ENCODE measurements around the gene AGR2. TPM values are rescaled to one million over a fixed set of nuclear protein-coding genes. Genes with fewer than 3 reads are reported as not detected.

AGR2 gene
- total and polyA plus RNA-seq, 10 of the 15 experiments (the other 5 are each of a cell fraction or from before 2014, with no cell fraction given) = 0.67 TPM; not detected in 9

DNA sequence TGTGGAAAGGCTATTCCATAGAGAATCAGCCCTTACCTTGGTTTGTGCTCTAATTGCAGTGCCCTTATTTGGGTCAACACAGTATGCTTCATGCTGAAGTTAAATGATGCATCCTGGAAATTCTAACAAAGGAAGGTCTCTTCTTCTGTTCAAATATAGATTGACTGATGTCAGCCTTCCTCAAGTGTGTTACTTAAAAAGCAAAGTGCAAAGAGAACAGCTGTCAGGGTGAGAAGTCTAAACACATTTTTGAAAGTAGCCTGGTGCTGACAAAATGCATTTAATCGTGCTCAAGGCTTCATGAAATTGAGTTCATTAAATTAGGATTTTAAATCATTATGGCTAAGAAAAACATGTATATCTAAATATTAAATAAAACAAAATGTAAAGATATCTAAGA is 19.5 kb downstream of the AGR2 start:
- ChIA-PET SMC1A (ENCODE audit: uncharacterized antibody, unreplicated experiment) (no interaction called here), CTCF (no interaction called here), RAD21 (ENCODE audit: unreplicated experiment) (no interaction called here), POLR2A (no interaction called here)
- Histone ChIP-seq H3K4me1 (ENCODE audit: control insufficient read depth, insufficient read depth, low read length) (no peaks in the 10 kb centered on the region), H3K9me3 (replicated peaks; ENCODE audit: control insufficient read depth, insufficient read depth, low read length) (no peaks in the 10 kb centered on the region), H3K79me2 (ENCODE audit: control insufficient read depth, insufficient read depth, low read length) (no peaks in the 10 kb centered on the region), H3K4me2 (ENCODE audit: control insufficient read depth, insufficient read depth) (no peak overlapping the region), H3K27ac (ENCODE audit: control insufficient read depth, insufficient read depth) (no peak overlapping the region), H3K4me3 (no peak overlapping the region), H2AFZ (ENCODE audit: control insufficient read depth, low read depth, low read length) (no peak overlapping the region), H3K36me3 (ENCODE audit: control insufficient read depth in 2 of 2, insufficient read depth in 2 of 2, low read length in 1 of 2) (no peaks in the 10 kb centered on the region), H4K20me1 (ENCODE audit: control insufficient read depth, insufficient read depth) (no peaks in the 10 kb centered on the region), H3K9ac (ENCODE audit: control insufficient read depth, insufficient read depth, low read length) (no peak overlapping the region), H3K27me3 (replicated peaks in 1 of 2; ENCODE audit: control insufficient read depth in 2 of 2, insufficient read depth in 2 of 2, low read length in 1 of 2) (no peaks in the 10 kb centered on the region)
- ATAC-seq (no peak), DNase-seq (ENCODE audit: low read depth, low spot score) (no peak), FAIRE-seq (no peak)
- WGBS (ENCODE audit: insufficient coverage, insufficient replicate concordance, low lambda C conversion rate, missing lambda C conversion rate) = 0% methylated on average over 1 of the region's 1 CpG
- no peak for TF ChIP-seq NR2C2 (IDR thresholded peaks at IDR 0.05; ENCODE audit: borderline replicate concordance, control insufficient read depth, insufficient read length, low read depth)
- no peak for TF ChIP-seq SPI1 (IDR thresholded peaks at IDR 0.05; ENCODE audit: borderline replicate concordance, insufficient read depth, low read depth, low read length)
- no peak for TF ChIP-seq CHD2 (IDR thresholded peaks at IDR 0.05; ENCODE audit: borderline replicate concordance, low read depth, low read length)
- no peak for TF ChIP-seq ZNF24 (IDR thresholded peaks at IDR 0.05)
- TF ChIP-seq, protein P1, sequence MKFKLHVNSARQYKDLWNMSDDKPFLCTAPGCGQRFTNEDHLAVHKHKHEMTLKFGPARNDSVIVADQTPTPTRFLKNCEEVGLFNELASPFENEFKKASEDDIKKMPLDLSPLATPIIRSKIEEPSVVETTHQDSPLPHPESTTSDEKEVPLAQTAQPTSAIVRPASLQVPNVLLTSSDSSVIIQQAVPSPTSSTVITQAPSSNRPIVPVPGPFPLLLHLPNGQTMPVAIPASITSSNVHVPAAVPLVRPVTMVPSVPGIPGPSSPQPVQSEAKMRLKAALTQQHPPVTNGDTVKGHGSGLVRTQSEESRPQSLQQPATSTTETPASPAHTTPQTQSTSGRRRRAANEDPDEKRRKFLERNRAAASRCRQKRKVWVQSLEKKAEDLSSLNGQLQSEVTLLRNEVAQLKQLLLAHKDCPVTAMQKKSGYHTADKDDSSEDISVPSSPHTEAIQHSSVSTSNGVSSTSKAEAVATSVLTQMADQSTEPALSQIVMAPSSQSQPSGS (IDR thresholded peaks at IDR 0.05; ENCODE audit: low read length) = no peak
- TF ChIP-seq, protein P2, sequence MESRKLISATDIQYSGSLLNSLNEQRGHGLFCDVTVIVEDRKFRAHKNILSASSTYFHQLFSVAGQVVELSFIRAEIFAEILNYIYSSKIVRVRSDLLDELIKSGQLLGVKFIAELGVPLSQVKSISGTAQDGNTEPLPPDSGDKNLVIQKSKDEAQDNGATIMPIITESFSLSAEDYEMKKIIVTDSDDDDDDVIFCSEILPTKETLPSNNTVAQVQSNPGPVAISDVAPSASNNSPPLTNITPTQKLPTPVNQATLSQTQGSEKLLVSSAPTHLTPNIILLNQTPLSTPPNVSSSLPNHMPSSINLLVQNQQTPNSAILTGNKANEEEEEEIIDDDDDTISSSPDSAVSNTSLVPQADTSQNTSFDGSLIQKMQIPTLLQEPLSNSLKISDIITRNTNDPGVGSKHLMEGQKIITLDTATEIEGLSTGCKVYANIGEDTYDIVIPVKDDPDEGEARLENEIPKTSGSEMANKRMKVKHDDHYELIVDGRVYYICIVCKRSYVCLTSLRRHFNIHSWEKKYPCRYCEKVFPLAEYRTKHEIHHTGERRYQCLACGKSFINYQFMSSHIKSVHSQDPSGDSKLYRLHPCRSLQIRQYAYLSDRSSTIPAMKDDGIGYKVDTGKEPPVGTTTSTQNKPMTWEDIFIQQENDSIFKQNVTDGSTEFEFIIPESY (IDR thresholded peaks at IDR 0.05) = no peak
- no peak for TF ChIP-seq ETV6 (conservative IDR thresholded peaks at IDR 0.05 in 1 of 2, IDR thresholded peaks at IDR 0.05 in 1 of 2; ENCODE audit: borderline replicate concordance in 1 of 2, low read depth in 1 of 2)
- TF ChIP-seq, protein P3, sequence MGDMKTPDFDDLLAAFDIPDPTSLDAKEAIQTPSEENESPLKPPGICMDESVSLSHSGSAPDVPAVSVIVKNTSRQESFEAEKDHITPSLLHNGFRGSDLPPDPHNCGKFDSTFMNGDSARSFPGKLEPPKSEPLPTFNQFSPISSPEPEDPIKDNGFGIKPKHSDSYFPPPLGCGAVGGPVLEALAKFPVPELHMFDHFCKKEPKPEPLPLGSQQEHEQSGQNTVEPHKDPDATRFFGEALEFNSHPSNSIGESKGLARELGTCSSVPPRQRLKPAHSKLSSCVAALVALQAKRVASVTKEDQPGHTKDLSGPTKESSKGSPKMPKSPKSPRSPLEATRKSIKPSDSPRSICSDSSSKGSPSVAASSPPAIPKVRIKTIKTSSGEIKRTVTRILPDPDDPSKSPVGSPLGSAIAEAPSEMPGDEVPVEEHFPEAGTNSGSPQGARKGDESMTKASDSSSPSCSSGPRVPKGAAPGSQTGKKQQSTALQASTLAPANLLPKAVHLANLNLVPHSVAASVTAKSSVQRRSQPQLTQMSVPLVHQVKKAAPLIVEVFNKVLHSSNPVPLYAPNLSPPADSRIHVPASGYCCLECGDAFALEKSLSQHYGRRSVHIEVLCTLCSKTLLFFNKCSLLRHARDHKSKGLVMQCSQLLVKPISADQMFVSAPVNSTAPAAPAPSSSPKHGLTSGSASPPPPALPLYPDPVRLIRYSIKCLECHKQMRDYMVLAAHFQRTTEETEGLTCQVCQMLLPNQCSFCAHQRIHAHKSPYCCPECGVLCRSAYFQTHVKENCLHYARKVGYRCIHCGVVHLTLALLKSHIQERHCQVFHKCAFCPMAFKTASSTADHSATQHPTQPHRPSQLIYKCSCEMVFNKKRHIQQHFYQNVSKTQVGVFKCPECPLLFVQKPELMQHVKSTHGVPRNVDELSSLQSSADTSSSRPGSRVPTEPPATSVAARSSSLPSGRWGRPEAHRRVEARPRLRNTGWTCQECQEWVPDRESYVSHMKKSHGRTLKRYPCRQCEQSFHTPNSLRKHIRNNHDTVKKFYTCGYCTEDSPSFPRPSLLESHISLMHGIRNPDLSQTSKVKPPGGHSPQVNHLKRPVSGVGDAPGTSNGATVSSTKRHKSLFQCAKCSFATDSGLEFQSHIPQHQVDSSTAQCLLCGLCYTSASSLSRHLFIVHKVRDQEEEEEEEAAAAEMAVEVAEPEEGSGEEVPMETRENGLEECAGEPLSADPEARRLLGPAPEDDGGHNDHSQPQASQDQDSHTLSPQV (IDR thresholded peaks at IDR 0.05) = no peak
- no peak for TF ChIP-seq IKZF2 (IDR thresholded peaks at IDR 0.05)
- TF ChIP-seq PAX8 (IDR thresholded peaks at IDR 0.05) = no peak
- no peak for TF ChIP-seq CHD1 (IDR thresholded peaks at IDR 0.05; ENCODE audit: low read depth, low read length)
- no peak for TF ChIP-seq NFYA (IDR thresholded peaks at IDR 0.05; ENCODE audit: borderline replicate concordance, low read depth, low read length)
- no peak for TF ChIP-seq PAX5 (IDR thresholded peaks at IDR 0.05; ENCODE audit: borderline replicate concordance, low read depth, low read length)
- TF ChIP-seq CBFB (IDR thresholded peaks at IDR 0.05; ENCODE audit: low read depth) = no peak
- TF ChIP-seq EED (IDR thresholded peaks at IDR 0.05; ENCODE audit: low read depth) = no peak
- TF ChIP-seq NBN (IDR thresholded peaks at IDR 0.05) = no peak
- TF ChIP-seq POU2F2 (IDR thresholded peaks at IDR 0.05; ENCODE audit: borderline replicate concordance, low read depth, low read length) = no peak
- TF ChIP-seq ZZZ3 (IDR thresholded peaks at IDR 0.05; ENCODE audit: control insufficient read depth, insufficient read length, low read depth) = no peak
- TF ChIP-seq JUND (IDR thresholded peaks at IDR 0.05; ENCODE audit: low read depth, low read length) = no peak
- in situ Hi-C loops (cut with MboI) = no loop called here
- intact Hi-C loops (cut with micrococcal nuclease; ENCODE audit: unreplicated experiment) = no loop called here
- no TSS peak for BruUV-seq (replicated peaks)

All from GM12878 (cell line).